H1 (cell line): ENCODE measurements around the gene PTPN1. TPM values are rescaled to one million over a fixed set of nuclear protein-coding genes. Genes with fewer than 3 reads are reported as not detected.

Experiments
- FOSL1 ChIP-seq: IDR thresholded peaks from 2 replicates; pipeline ENCODE4 v1.6.1; 2011; ENCODE audit warnings: mild to moderate bottlenecking, low read depth, low read length, moderate library complexity; ENCODE audit not compliant: insufficient read depth
- SIX5 ChIP-seq: IDR thresholded peaks from 2 replicates; pipeline ENCODE4 v1.6.1; 2011; ENCODE audit warnings: mild to moderate bottlenecking, low read depth, low read length
- TAF7 ChIP-seq: optimal IDR thresholded peaks from 2 replicates; pipeline ENCODE3; 2011; ENCODE audit warnings: low read depth, mild to moderate bottlenecking, inconsistent platforms, low read length, moderate library complexity, borderline replicate concordance
- polyA plus RNA-seq, 7 experiments: library from polyadenylated mRNA; depleted of rRNA in 3 of 7; stranded (reverse) in 5 of 7; unstranded in 2 of 7; fragments of >200 nt in 5 of 7; fragments of 200-250 nt in 2 of 7; gene quantifications; 1 replicate in 5 of 7; 2 replicates in 1 of 7; 4 replicates in 1 of 7; pipeline versions ENCODE4 v1.2.1 to v1.2.3, GENCODE V29; 2011 to 2013; ENCODE audit warnings: missing spikeins in 2 of 7, mixed read lengths in 2 of 7
- total RNA-seq: library from RNA; stranded (reverse); fragmentation: NEBNext Ultra II Directional; extraction: Animal tissue kit (Norgen Biotek cat#: 25700); gene quantifications from 2 replicates; pipeline ENCODE4 v1.2.1, GENCODE V29; 2021

Gene PTPN1
- total and polyA plus RNA-seq, 2 of the 8 experiments (the other 6 are each of a cell fraction or from before 2014, with no cell fraction given): 18.6 to 32.1 TPM

GRCh38 chr20:50565383-50565782 is 55.2 kb downstream of the PTPN1 start (continued):
- no peak for TF ChIP-seq FOSL1
- TF ChIP-seq TAF7: no peak
- TF ChIP-seq SIX5: no peak
